NCI-H2029 (cell line): ENCODE data around the gene SLC6A9.

Experiments used
- DNase-seq: peaks from one replicate; lab custom pipeline; 2025; lab: John Stamatoyannopoulos, UW

The SLC6A9 gene

GRCh38 chr1:43983253-43983899 lies 47.9 kb downstream of the SLC6A9 start:
- no peak for DNase-seq

DNA sequence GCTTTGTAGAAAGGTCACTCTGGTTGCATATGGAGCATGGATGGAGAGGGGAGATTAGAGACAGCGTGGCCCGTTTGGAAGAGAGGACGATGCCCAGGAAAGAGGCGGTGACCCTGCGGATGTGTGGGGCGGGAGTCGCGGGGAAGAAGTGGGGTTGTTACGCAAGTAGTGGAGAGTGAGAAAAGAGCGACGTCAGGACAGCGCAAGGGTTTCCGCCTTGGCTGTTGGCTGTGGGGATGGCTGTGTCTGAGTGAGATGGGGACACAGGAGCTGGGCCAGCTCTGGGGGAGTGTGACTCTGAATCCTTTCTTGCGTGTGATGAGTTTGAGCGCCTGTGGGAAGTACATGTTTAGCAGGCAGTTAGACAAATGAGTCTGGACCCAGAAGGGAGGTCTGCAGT lies 48.5 kb downstream of the SLC6A9 start:
- DNase-seq = no peak

- DNase-seq = no peak
Observed at GRCh38 chr1:43982241-43982640, 49.0 kb downstream of the SLC6A9 start.

- DNase-seq = no peak
Observed at GRCh38 chr1:43981636-43982035, 49.6 kb downstream of the SLC6A9 start.

GRCh38 chr1:43981135-43981491 lies 50.1 kb downstream of the SLC6A9 start:
- DNase-seq = no peak

GRCh38 chr1:43980255-43981134 lies 50.8 kb downstream of the SLC6A9 start:
- no peak for DNase-seq

GRCh38 chr1:43979528-43980254 lies 51.6 kb downstream of the SLC6A9 start:
- no peak for DNase-seq

GRCh38 chr1:43979261-43979527 lies 52.1 kb downstream of the SLC6A9 start:
- DNase-seq = no peak

- DNase-seq = peak; percentile 58
Observed at GRCh38 chr1:43978551-43979260, 52.6 kb downstream of the SLC6A9 start, which contains the start of gene B4GALT2. Gene B4GALT2 (plus strand): TSS chr1:43979210. CDS start chr1:43981161, 1,951 bp downstream.

- no peak for DNase-seq
Observed at GRCh38 chr1:43978264-43978550, 53.1 kb downstream of the SLC6A9 start.

- DNase-seq = no peak
Observed at GRCh38 chr1:43977376-43978263, 53.6 kb downstream of the SLC6A9 start.

DNA sequence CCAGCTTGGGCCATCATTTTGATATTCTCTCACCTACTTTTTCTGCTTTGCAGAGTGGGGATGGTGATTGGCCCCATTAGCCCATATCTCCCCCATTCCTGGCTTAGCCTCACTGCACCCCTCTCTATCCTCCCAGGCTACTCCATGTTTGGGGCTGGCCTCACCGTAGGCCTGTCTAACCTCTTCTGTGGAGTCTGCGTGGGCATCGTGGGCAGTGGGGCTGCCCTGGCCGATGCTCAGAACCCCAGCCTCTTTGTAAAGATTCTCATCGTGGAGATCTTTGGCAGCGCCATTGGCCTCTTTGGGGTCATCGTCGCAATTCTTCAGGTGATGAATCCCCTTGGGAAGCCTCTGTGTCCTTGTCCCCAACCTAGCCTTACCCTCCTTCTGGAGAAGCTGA lies 54.4 kb downstream of the SLC6A9 start:
- no peak for DNase-seq

GRCh38 chr1:43976045-43976444 lies 55.2 kb downstream of the SLC6A9 start:
- DNase-seq = no peak

DNA sequence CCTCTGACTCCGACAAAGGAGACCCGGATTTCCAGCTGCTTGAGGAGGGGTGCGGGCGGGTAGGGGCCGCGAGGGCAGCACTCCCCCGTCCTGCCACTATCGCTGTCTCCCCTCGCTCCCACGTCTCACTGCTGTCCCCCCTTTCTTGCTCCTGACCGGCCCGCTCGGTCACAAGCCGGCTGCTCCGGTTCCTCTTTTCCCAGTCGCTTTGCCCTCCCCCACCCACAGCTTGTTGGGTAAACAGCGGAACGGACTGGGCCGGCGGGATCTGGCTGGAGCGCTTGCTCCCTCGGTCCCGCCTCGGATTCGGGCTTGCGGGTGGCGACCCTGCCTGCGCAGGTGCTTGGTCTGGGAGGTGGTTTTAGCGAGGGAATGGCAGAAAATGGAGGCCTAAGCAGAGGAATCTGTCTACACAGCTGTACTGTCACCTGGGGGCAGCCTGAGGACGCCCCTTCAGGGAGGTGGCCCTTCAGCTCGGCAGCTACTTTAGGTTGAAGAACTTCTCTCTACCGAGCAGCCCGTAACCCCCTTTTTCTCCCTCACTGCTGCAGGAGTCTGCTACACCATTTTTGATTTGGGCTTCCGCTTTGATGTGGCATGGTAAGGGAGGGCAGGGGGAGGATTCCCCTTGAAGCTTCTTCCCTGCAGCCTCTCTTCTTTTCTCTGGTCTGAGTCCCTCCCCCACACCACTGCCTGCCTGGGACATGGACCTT lies 55.9 kb downstream of the SLC6A9 start:
- peak; percentile 82 for DNase-seq

- DNase-seq = peak; percentile 99
Observed at GRCh38 chr1:43974443-43975248, 56.6 kb downstream of the SLC6A9 start, which contains the start of gene ATP6V0B. Gene ATP6V0B (plus strand): TSS chr1:43974960. CDS start chr1:43975041, 81 bp downstream.

- no peak for DNase-seq
Observed at GRCh38 chr1:43973981-43974442, 57.2 kb downstream of the SLC6A9 start.

- DNase-seq = no peak
Observed at GRCh38 chr1:43971336-43971980, 59.8 kb downstream of the SLC6A9 start.

GRCh38 chr1:43970911-43971310 lies 60.4 kb downstream of the SLC6A9 start:
- DNase-seq = no peak

- no peak for DNase-seq
Observed at GRCh38 chr1:43970502-43970901, 60.8 kb downstream of the SLC6A9 start.
